Left renal cortex interstitium (tissue), 4 donors: ENCODE data around the gene ST6GALNAC1. TPM values are rescaled to one million over a fixed set of nuclear protein-coding genes. Genes with fewer than 3 reads are reported as not detected.

ENCODE experiments used
- DNase-seq, 4 donors: peaks; one replicate each; pipeline ENCODE4 v3.0.0-alpha.2; 2013; ENCODE audit warnings: low read depth in 4 of 4, low spot score in 2 of 4, missing footprints in 1 of 4
- polyA plus RNA-seq, 4 donors: library from polyadenylated mRNA; unstranded; fragments of 120-200 nt; gene quantifications; one replicate each; pipeline ENCODE4 v1.2.1, GENCODE V29; 2013; ENCODE audit not compliant: insufficient read length in 4 of 4

Gene ST6GALNAC1, protein sequence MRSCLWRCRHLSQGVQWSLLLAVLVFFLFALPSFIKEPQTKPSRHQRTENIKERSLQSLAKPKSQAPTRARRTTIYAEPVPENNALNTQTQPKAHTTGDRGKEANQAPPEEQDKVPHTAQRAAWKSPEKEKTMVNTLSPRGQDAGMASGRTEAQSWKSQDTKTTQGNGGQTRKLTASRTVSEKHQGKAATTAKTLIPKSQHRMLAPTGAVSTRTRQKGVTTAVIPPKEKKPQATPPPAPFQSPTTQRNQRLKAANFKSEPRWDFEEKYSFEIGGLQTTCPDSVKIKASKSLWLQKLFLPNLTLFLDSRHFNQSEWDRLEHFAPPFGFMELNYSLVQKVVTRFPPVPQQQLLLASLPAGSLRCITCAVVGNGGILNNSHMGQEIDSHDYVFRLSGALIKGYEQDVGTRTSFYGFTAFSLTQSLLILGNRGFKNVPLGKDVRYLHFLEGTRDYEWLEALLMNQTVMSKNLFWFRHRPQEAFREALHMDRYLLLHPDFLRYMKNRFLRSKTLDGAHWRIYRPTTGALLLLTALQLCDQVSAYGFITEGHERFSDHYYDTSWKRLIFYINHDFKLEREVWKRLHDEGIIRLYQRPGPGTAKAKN
- polyA plus RNA-seq: under 1 TPM; 0.33 to 0.81 (median 0.37) TPM

DNA sequence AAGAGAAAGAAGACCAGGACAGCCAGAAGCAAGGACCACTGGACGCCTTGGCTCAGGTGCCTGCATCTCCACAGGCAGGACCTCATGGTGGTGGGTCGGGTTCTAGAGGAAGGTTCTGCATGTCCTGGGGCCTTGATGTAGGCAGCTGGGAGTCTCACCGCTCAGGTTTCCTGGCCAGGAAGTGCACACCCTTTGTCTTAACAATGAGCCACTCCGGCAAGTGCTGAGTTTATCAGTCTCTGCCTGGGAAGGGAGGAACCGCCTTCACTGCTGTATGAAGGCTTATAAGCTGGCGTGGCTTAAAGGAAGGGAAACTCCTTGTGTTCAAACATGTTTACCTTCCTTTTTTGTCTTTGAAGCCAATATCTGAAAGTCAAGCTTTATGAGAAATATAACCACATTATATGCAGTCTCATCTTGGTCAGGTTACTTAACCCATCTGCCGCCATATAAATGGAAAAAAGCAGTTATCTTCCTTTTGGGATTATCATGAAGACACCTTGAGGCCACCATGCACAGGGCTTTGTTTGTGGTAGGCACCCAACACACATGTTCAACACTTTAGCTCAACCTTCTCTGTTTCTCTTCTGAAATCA, at the start of gene ST6GALNAC1:
ST6GALNAC1 (minus strand) TSS at position 205 of the 596 bp plus-strand sequence; CDS start at position 86, 119 bp downstream.
- DNase-seq: no peak

DNA sequence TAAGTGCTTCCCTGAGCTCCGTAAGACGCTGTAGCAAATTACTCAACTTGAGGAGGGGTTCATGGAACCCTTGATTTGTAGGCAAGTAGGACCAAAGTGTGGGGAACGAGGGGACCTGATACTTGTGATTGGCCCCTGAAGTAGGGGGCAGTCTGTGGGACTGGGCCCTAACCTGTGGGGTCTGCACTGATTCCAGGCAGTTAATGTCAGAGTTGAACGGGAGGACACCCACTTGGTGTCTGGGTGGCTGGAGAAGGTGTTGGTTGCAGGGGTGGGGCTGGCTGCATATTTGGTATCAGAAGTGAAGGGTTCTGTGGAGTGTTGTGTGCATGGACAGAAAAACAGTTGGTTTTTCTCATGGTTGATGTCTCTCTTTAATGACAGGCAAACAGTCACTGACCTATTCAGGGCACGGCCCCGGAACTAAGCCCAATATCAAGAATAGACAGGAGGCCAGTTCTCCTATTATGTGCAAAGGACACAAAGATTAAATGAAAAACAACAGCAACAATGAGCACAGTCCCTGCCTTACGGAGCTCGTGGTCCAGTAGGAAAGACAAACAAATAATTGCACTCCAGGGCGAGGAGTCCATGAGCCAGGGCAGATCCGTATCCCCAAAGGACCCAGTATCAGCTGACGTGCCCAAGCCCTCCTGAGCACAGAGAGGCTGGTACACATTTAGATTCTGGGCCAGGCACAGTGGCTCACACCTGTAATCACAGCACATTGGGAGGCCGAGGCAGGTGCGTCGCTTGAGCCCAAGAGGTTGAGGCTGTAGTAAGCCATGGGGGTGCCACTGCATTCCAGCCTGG, 48.0 kb upstream of the ST6GALNAC1 start:
- DNase-seq: no peak

DNA sequence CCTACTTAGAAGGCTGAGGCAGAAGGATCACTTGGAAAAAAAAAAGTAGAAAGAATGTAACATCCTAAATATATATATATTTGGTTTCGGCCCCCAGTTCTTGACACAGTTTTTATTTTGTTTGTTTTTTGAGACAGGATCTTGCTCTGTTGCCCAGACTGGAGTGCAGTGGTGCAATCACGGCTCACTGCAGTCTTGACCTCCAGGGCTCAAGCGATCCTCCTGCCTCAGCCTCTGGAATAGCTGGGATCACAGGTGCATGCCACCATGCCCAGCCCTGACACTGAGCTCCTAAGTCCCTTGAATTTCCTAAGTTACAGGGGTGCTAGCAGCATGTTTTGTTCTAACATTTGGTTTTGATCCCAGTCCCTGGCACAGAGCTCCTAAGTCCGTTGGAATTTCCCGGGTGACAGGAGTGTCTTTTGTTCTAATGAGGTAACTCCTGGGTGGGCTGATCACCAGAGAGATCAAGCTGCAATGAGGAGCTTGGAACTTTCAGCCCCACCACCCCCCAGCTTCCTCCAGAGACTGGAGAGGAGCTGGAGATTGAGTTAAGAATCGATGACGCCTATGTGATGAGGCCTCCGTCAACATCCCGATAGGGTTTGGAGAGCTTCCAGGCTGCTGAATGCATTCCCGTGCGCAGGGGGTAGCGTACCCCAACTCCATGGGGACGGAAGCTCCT, 47.2 kb upstream of the ST6GALNAC1 start:
- no peak for DNase-seq

DNA sequence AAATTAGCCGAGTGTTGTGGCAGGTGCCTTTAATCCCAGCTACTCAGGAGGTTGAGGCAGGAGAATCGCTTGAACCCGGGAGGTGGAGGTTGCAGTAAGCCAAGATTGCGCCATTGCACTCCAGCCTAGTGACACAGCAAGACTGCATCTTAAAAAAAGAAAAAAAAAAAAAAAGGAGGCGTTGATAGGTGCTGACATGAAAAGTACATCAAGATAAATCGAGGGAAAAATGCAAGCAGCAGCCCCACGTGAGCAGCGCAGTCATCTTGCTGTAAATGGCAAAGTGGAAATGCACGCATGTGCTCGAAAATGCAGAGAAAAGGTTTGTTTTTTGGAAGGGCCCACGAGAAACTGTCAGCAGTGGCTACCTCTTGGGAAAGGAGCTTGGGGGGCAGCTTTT, 46.3 kb upstream of the ST6GALNAC1 start:
- no peak for DNase-seq

DNA sequence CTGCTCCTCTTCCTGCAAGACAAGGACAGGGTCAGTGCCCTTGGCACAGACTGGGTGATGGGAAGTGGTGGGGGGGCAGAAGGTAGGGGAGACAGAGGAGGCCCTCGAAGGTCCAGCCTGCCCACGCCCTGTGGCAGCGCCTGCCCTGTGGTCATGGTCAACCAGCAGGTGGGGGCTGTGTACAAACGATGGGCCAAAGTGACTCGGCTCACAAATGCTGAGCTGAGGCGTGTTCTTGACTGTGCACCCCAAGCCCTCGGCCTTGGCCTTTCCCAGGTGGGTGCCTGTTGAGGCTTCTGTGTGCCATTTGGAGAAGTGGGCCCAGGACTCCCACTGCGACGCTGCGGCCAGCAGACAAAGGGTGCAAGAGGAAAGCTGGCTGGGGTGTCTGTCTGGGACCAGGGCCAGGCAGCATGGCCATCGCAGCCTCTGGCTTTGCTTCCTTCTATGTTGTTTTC, 44.6 kb upstream of the ST6GALNAC1 start:
- no peak for DNase-seq

DNA sequence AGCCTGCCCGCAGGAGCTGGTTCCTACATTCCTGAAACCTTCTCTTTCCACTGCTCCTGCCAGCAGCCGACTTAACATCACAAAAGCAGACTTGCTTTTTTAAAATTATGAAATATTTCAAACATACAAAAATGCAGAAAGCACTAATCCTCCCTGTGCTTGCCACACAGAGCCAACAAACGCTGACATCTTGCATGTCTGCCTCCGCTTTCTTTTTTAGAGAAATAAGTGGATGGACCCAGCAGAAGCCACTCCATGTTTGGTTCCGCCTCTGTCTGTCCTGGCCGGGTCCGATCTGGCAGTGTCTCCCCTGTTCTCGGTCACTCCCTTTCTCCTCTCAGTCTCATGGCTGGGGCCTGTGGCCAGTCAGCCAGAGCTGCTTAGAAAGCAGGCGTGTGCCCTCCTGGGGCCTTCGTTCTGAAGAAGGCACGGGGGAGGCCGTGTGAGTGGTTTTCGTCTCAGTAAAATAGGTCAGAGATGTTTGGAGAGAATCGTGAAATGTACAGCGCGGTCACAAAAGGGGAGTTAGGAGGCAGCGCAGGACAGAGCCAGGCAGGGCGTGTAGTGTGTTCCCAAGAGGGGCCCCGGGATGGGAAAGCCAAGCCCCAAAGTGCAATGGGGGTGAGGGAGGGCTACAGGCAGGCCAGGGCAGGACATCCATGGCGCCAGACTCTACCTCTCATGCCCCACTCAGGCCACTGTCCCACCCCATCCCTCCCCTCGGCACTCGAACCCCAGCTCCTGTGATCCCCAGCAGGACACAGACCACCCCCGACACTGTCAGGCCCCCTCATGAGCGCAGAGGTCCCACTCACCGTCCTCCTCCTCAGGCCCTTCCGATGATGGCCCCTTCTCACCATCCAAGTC, 44.0 kb upstream of the ST6GALNAC1 start:
- DNase-seq: no peak

DNA sequence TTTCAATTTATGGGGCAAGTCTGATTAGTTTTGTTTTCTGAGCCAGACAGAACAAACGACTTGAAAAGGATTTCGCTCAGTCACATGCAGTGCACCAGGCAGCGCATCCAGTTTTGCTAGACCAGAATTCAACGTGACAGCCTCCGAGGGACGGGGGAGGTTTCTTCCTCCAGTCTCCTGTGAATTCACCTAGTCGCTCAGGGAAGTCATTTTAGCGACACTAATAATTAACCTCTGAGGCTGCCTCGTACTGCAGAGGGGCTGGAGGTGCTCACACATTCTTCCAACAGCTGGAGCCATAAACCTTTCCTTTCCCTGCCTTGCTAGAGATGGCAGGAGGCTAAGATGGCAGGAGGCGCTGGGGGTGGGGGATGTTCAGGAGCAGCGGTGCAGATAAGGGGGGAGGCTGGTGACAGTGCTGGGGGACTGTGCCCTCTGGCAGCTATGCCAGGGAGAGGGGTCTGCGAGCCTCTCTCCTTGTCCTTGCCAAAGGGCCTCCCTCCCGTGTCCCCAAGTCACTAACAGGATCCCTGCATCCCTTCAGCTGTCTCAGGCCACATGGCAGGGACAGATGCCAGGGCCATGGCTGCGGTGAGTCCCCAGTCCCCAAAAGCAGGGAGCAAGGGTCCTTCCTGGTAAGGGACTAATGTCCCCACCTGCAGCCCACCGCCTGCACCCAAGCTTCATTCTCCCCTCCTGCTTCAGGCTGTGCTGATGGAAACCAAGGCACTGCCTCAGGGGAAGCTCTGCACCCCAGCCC, 43.2 kb upstream of the ST6GALNAC1 start:
- DNase-seq: no peak

DNA sequence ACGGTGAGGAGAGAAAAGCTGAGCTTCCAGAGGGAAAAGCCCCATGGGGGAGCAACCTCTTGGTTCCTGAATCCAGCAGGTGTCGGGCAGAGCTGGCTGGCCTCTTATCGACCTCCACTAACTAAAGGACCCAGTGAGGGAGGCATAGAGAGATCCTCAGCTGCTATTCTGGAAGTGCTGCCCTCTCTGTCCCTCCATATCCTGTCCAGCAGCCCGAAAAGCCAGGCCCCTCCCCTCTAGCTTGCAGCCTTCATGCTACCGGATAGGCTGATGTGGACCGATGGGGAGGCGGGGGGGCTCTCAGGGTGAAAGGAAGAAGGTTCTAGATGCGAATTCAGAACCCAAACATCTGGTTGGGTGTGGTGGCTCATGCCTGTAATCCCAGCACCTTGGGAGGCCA, 42.3 kb upstream of the ST6GALNAC1 start:
- no peak for DNase-seq

DNA sequence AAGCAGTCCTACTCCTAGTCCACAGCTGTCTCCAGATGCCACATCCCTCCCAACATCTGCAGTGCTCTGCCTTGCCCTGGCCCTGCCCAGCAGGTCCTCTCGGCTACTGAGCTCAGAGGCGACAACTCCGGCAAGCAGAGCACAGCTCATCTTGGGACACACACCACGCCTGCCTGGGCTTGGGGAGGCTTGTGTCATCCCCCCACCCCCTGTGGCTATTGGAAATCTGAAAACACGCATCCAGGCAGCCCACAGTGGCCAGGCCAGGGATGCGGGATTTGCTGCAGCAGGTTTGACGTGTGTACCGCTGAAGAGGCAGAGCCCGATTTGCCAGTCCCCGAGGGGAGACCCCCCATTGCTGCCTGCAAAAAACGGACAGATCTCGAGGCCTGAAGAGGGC, 41.8 kb upstream of the ST6GALNAC1 start:
- no peak for DNase-seq

DNA sequence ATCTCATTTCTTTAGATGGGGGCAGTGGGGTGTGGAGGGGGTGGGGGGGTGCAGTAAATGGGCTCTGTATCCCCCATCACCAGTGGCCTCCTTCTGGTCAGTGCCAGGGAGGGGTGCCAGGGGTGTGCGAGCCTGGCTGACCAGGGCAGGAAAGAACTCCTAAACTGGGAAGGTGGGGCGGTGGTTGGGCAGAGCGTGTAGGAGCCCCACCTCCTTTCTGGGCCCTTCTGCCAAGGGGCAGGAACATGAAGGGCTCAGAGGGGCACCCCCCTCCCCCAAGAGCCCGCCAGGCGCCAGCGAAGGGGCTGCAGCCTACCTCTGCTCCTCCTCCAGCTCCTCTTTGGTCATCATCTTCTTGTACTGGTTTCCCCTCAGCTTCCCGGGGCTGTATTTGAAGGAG, 41.2 kb upstream of the ST6GALNAC1 start:
- DNase-seq: no peak

DNA sequence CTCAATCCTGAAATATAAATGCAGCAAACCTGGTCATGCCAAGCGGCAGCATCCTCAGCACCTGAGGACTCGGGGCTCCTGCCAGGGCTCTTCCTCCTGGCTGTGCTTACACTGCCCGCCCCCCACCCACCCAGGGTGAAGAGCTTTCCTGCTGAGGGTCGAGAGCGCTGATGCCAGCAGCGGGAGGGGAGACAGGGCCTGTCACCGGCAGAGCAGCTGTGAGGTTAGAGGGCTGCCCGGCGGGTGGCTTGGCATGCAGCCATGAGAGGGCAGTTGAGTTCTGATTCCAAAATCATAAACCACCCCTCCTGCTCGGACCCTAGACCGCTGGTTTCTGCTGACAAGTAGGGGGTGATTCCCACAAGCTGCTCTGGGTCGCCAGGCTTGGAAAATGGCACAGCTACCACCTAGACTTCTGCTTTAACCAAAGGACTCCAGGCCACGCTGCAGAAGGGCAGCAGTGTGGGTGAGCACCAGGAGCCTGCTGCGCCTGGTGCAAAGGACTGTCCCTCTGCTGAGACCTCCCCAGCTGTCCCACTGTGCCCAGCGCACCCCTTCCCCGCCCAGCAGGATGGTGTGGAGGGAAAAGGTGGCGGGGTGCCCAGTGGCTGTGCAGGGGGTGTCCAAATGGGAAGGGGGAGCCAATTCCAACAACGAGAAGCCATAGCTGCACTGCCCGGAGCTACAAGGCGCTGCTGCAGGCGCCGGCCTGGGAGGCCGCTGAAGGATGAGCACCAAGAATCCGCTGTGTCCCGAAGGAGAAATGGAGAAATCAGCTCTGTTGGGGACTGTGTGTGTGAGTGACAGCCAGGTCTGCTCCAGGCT, 40.6 kb upstream of the ST6GALNAC1 start:
- no peak for DNase-seq

DNA sequence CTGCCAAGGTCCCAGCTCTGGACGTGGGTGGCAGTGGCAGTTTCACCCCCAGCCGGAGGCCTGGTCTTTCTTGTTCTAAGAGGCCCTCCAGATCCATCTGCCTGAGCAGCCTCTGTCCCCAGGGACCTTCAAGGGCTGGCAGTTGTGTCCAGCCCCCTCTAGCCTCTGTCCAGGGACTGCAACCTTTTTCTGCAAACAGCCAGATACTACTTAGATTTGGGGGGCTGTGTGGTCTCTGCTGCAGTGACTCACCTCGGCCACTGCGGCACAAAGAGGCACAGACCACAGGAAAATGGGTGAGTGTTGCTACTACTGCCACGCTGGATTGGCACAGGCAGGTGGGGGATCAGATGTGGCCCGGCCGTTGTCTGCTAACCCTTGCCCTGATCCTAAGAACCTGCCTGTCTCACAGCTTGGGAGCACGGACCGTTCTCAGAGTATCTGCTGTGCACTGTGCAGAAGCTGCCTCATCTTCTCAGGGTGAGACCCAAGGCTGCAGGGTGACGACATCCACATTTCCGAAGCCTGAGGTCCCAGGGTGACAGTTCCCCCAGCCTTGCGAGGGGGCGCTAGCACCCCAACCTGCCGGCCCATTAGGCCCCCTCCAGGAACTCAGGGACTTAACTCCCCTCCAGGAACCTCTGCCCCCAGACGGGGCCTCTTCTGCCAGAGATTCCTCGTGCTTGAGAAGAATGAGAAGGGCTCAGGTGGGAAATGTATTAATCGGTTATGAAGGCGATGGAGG, 39.6 kb upstream of the ST6GALNAC1 start:
- no peak for DNase-seq

DNA sequence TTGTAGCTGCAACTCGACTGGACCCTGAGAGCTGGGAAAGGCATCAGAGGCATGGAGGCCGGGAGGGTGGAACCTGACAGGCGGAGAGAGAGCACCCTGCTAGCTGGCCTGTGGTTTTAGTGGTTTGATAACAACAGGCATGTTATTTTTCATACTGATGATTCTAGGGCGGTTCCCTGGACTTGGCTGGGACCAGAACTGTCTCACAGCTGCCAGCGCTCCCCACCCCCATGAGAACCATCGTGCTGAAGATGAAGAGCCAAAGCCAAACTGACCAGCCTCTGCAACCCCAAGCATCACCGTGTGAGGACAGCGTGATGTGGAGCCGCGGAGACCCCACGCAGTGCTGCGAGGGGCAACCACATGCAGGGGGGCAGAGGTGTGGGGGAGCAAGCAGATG, 38.7 kb upstream of the ST6GALNAC1 start:
- no peak for DNase-seq

DNA sequence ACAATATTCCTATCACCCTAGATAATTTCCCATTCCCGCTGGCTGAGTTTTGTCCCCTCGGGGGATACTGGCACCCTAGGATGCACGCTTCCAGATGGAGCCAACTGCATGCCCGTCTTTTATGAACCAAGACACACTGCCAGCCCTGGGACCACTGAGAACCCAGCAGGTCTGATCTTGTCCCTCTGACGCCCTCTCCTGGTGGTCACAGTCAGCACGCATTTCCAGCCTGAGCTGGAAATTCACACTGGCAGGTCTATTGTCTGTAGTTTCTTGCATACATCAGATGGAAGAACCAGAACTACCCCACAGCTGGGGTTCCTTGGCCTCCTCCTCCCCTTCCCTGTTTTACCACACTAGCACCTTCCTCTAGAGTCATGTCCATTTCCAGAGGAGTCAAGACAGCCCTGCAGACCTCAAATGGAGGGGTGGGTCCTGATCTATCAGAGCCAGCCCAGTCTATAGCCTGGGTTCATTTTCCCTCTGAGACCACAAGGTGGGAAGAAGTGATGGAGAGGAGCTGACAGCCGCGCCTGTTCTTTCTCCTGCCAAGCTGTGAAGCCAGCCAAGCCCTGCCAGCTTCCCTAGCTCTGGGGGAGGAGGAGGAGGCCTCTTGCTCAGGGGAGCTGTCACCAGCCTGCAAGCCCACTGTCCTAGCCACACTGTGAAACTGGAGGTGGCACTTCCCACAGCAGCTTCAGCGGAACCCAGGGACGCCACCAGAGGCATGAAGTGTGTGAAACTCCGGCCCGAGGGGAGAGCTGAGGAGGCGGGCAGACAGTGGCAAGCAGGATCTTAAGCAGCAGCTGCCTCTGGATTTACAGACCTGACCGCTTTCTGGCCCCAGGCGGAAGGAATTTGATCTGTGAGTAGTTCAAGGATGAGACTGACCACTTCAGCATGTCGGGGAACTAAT, 37.9 kb upstream of the ST6GALNAC1 start:
- no peak for DNase-seq

DNA sequence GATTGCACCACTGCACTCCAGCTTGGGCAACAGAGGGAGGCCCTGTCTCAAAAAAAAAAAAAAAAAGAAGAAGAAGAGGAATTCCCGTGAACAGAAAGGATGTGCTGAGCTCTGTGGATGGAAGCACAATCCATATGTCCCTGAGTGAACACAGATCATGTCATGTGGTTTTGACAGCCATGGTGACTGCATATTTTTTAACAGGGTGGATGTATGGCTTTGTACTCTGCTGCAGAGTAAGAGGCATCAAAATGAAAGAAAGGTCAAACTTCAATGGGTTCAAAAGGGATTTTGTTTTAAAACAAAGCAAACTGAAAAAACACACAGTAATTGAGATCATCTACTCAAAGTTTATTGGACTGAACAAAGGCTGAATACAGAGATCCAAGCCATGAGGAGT, 35.7 kb upstream of the ST6GALNAC1 start:
- DNase-seq: no peak

DNA sequence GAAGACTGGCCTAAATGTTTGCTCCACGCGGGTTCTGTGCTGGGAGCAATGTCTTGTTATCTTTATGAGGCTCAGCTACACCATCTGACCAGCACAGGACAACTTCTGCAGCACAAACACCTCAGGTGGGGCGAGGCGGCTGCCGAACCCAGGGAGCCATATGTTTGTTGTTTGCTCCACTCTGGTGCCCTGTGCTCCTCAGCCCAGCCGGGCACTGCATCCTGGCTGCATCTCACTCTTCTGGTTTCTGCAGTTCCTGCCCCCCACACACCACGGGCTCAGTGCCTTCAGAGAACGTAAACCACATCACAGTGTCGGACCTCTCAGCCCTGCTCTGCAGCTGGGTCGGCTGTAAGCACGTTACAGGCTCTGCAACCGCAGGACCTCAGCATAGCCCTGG, 34.8 kb upstream of the ST6GALNAC1 start:
- no peak for DNase-seq
